DMS79 treated with DMSO at 0.1 percent for 48 hours (cell line): Measurements from ENCODE around the gene ME3.
"Not testable (repeated sequence)": the region's sequence is repeated elsewhere in the genome, so short reads cannot be mapped to it uniquely, and the experiment has no call there.

ENCODE experiments used
- DNase-seq: peaks from one replicate; lab custom pipeline; 2025; lab: John Stamatoyannopoulos, UW

The ME3 gene

GRCh38 chr11:86459682-86460460, 212.5 kb downstream of the ME3 start:
- DNase-seq: peak; percentile 74

DNA sequence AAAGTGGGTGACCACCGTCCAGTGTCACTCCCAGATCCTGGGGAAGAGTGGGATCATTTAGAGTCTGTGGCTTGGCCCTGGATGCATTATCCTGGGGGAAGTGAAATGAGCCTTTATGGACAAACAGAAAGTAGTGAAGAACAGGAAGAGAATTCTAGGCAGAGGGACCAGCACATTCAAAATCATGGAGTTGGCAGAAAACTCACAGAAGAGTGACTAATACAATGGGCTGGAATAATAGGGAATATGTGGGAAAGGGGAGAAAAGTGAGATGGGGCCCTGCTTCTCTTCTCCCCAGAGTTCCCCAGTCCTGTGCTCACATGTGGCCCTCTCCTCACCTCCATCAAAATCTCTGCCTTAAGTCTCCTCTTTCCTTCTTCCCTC, 213.4 kb downstream of the ME3 start:
- no peak for DNase-seq

DNA sequence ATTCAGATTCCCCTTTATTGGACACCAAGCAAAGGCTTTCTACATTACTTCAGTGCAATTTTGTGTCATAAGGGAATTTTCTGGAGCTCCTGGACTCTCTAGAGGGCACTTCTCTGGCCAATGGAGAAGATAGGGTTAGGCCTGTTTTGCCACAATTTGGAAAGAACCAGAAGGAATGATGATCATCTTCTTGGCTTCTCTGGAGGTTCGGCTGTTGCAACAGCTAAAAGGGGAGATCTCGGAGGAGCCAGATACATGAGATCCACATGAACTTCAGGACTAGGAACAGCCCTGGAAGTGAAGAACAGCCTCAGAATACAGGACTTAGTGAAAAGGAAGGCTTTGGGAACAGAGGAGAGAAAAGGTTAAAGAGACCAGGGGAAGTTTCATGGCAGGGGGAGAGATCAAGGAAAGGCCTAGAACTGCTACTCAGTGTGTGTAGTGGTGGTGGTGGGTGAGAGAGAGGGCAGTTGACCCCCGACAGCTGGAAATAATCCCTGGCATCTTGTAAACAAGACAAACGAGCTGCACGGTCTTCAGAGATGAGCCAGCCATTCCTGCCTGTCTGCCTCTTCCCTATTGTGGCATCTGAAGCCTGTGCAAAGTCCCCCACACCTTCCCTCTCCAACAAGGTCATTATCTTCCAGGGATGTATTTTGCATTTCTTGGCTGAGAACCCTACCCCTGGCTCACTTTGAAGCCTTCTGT, 214.0 kb downstream of the ME3 start:
- no peak for DNase-seq

GRCh38 chr11:86456075-86456939, 216.1 kb downstream of the ME3 start:
- DNase-seq: peak; percentile 63

- no peak for DNase-seq
Measured at GRCh38 chr11:86453290-86454030, 219.0 kb downstream of the ME3 start.

GRCh38 chr11:86449993-86450629, 222.3 kb downstream of the ME3 start:
- DNase-seq: no peak

DNA sequence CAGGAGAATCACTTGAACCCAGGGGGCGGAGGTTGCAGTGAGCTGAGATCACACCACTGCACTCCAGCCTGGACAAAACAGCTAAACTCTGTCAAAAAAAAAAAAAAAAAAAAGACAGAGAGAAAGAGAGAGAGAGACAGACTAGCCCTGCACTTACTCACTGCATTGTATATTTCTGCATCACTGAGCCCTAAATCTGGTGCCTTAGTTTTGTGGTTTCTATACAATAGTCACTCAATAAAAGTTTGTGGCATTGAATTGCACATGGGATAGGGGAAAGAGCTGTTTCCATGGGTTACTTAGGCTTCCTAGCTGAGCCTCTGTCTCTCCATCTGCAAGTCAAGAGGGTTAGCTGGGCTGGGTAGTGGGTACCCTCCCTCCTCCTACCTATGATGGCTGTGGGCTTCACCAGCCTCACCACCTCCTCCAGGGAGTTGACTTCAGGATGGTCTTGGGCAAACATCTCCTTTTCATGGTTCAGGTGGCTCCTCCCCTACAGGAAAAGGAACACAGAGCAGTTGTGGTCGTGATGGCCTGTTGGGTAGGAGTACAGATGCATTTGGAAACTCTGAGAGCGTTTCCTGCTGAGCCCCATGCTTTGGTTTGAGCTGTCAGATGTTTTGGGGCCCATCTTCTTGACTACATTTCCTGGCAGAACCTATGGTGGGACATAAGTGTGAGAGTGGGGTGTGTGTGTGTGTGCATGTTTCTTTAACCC, 224.5 kb downstream of the ME3 start:
- DNase-seq: no peak

- no peak for DNase-seq
Measured at GRCh38 chr11:86446924-86447285, 225.5 kb downstream of the ME3 start.

DNA sequence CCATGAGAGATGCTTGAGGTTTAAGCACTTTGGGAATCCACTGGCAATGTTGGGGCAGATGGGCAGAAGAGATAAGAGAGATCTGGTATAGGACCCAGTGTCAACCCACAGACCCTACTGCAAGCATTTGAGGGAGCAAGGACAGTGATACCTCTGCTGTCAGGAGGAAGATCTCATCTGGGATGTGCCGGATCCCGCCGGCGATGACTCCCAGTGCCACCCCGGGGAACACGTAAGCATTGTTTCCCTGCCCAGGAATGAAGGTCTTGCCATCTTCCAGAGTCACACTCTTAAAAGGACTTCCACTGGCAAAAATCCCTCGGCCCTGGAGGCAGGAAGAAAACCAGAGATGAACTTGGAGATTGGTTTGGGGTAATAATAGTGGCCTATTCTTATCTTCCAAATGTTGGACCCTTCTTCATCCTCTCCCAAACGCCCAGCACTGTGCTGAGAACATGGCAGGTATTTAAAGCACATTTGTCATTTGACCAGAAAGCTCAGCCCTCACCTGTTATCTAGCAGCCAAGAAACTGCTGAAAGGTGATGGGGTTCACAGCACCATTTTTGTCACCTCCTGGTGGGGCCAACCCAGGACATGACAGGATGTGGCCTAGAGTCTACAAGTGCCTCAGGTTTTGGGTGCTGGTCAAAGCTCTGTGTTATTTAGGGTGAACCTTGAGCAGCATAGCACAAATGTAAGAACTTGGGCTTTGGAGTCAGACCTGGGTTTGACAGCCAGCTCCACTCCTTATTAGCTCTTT, 226.1 kb downstream of the ME3 start:
- no peak for DNase-seq

DNA sequence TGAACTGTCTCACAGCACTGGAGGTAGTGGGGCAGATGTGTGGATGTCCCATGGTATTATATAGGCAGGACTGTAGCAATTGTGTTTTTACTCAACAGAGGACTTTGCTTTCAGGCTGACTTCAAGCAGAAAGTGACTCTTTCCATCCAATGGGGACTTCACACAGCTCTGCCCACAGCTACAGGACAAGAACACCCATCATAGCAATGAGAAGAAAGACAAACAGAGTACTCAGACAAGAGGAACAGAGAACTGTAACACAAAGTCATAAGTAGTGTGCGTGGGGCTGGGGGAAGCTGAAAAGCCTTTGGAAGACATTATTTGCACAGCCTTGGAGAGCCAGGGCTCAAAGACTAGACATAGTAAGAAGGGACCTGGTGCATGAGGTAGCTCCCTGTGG, 227.4 kb downstream of the ME3 start:
- DNase-seq: no peak

GRCh38 chr11:86443415-86443814, 229.0 kb downstream of the ME3 start:
- DNase-seq: no peak

- DNase-seq: no peak
Measured at GRCh38 chr11:86442827-86443226, 229.6 kb downstream of the ME3 start.

GRCh38 chr11:86442420-86442819, 230.0 kb downstream of the ME3 start:
- DNase-seq: no peak

DNA sequence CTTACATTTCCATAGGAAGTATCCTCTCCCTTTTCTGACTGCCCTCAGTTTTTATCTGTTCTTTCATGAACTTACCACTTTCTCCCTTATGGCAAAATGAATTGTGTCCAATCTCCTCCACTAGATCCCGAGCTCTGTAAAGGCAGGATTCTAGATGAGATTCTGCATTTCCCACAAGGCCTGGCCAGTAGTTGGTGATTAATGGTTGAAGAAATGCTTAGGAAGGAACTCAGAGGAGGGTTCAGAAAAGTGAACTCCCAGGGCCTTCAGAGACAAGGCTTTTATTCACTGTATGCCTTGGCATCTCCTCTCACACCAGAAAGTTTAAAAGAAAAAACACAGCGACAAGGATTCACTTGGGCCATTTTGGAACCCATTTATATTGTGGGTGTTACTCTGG, 231.6 kb downstream of the ME3 start:
- no peak for DNase-seq

DNA sequence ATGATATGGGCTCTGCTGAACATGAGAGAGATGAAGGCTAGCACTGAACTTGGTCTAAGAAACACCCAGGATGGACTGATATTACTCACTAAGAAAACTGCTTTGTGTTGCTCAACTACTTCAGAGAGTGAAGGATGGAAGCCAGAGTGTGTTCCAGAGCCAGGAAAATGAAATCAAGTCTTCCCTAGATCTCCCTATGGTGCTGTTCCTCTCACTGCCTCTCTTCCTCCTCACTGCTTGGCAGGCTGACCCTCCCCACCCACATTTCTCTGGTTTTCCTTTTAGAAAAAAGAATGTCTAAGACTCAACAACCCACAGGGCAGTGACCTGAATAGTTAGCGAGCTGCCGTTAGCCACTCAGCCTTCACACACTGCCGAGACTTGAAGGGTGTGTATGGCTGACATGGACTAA, 232.1 kb downstream of the ME3 start:
- no peak for DNase-seq

DNA sequence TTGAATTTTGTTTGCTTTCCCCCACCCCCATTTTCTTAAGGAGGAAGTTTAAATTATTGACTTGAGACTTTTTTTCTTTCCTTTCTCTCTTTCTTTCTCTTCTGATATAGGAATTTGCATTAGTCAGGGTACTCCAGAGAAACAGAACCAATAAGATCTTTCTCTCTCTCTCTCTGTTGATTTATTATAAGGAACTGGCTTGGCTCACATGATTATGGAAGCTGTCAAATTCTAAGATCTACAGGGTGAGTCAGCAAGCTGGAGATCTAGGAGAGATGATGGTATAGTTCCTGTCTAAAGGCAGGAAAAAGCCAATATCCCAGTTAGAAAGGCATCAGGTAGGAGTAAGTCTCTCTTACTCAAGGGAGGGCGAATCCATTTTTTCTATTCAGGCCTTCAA, 233.7 kb downstream of the ME3 start:
- DNase-seq: no peak

GRCh38 chr11:86435711-86436110, 236.7 kb downstream of the ME3 start:
- DNase-seq: no peak

DNA sequence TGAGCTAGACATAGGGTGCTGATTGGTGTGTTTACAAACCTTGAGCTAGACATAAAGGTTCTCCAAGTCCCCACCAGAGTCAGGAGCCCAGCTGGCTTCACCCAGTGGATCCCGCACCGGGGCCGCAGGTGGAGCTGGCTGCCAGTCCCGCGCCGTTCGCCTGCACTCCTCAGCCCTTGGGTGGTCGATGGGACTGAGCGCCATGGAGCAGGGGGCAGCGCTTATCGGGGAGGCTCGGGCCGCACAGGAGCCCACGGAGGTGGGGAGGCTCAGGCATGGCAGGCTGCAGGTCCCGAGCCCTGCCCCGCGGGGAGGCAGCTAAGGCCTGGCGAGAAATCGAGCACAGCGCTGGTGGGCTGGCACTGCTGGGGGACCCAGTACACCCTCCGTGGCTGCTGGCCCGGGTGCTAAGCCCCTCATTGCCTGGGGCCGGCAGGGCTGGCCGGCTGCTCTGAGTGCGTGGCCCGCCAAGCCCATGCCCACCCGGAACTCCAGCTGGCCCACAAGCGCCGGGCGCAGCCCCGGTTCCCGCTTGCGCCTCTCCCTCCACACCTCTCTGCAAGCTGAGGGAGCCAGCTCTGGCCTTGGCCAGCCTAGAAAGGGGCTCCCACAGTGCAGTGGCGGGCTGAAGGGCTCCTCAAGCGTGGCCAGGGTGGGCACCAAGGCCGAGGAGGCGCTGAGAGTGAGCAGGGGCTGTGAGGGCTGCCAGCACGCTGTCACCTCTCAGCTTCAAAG, 238.9 kb downstream of the ME3 start:
- DNase-seq: not testable (repeated sequence)

- DNase-seq: no peak
Measured at GRCh38 chr11:86431258-86431657, 241.2 kb downstream of the ME3 start.
